Spleen (tissue), 11 donors: ENCODE measurements around the gene PCNX2. TPM values are rescaled to one million over a fixed set of nuclear protein-coding genes. Genes with fewer than 3 reads are reported as not detected.

Experiments used
- DNase-seq: peaks from one replicate; pipeline ENCODE4 v3.0.0-alpha.2; 2020
- H3K27ac ChIP-seq, 8 donors: fragments of 200-600 bp; sonication (generic) in 7 of 8; 1 replicate in 4 of 8; 2 replicates in 4 of 8; pipeline versions ENCODE4 v1.5.0 to v1.8.0; 2016 to 2021; ENCODE audit warnings: inconsistent platforms in 4 of 8, mild to moderate bottlenecking in 4 of 8, moderate library complexity in 1 of 8
- H3K27me3 ChIP-seq, 7 donors: fragments of 200-600 bp; sonication (generic) in 6 of 7; replicated peaks in 1 of 7; 1 replicate in 4 of 7; 2 replicates in 3 of 7; pipeline versions ENCODE4 v1.5.0 to v1.8.0; 2016 to 2021; ENCODE audit warnings: inconsistent platforms in 3 of 7, mild to moderate bottlenecking in 1 of 7
- H3K36me3 ChIP-seq, 6 donors: fragments of 200-600 bp; sonication (generic) in 5 of 6; 1 replicate in 4 of 6; 2 replicates in 2 of 6; pipeline versions ENCODE4 v1.5.0 to v1.8.0; 2016 to 2021; ENCODE audit warnings: inconsistent platforms in 2 of 6
- H3K4me1 ChIP-seq, 6 donors: fragments of 200-600 bp; sonication (generic) in 5 of 6; 1 replicate in 3 of 6; 2 replicates in 3 of 6; pipeline versions ENCODE4 v1.5.0 to v1.8.0; 2016 to 2021; ENCODE audit warnings: inconsistent platforms in 3 of 6
- H3K4me3 ChIP-seq, 8 donors: fragments of 200-600 bp; sonication (generic) in 7 of 8; 1 replicate in 4 of 8; 2 replicates in 4 of 8; pipeline versions ENCODE4 v1.5.0 to v1.8.0; 2016 to 2021; ENCODE audit warnings: inconsistent platforms in 4 of 8, mild to moderate bottlenecking in 4 of 8, moderate library complexity in 2 of 8
- H3K9me3 ChIP-seq, 8 donors: fragments of 200-600 bp; sonication (generic) in 7 of 8; 1 replicate in 4 of 8; 2 replicates in 4 of 8; pipeline versions ENCODE4 v1.5.0 to v1.8.0; 2016 to 2021; ENCODE audit warnings: inconsistent platforms in 4 of 8
- CTCF ChIP-seq, 11 experiments: fragments of 200-600 bp in 7 of 11; fragments of 450-650 bp in 4 of 11; sonication (generic) in 4 of 11; IDR thresholded peaks in 8 of 11; conservative IDR thresholded peaks in 3 of 11; 1 replicate in 7 of 11; 2 replicates in 4 of 11; pipeline versions ENCODE4 v1.4.0 to v1.8.0; 2016 to 2021; ENCODE audit warnings: antibody characterized with exemption in 11 of 11, inconsistent platforms in 4 of 11, mild to moderate bottlenecking in 1 of 11
- POLR2A ChIP-seq, 3 donors: fragments of 450-650 bp; IDR thresholded peaks; one replicate each; pipeline ENCODE4 v1.5.1; 2017; ENCODE audit warnings: antibody characterized with exemption in 3 of 3, mild to moderate bottlenecking in 1 of 3
- POLR2AphosphoS5 ChIP-seq, 3 donors: sonication (generic); formaldehyde crosslinking; IDR thresholded peaks; one replicate each; pipeline ENCODE4 v1.5.1; 2017; ENCODE audit warnings: antibody characterized with exemption in 3 of 3
- WGBS, 5 donors: extraction: QIAGEN DNeasy Blood & Tissue Kit in 3 of 5; methylation state at CpG; one replicate each; pipeline versions ENCODE4 v1.1.5 to v1.1.7; 2013 to 2018; 5-methylcytosine and 5-hydroxymethylcytosine counted together
- intact Hi-C: fragments of 100-400 bp; cut with DNase I; formaldehyde crosslinking; loops from one replicate; pipeline ENCODE4 v1.15.0; 2023; ENCODE audit warnings: low total_unique reads
- polyA plus RNA-seq, 3 donors: library from polyadenylated mRNA; stranded (reverse); fragments of 200-250 nt; gene quantifications; one replicate each; pipeline ENCODE4 v1.2.1, GENCODE V29; 2013
- total RNA-seq, 7 donors: library from RNA; depleted of rRNA in 3 of 7; stranded (reverse); fragments of >200 nt in 3 of 7; fragmentation: NEBNext Ultra II Directional in 4 of 7; extraction: Animal tissue kit (Norgen Biotek cat#: 25700) in 4 of 7; gene quantifications; one replicate each; pipeline versions ENCODE4 v1.1.0 to v1.2.1, GENCODE V29; 2016 to 2021
- donor health status: healthy with polysubstance abuse.
- donor health status: DM: no; HTN: no; CAD: no; lungs with moderate emphysema.
- donor health status: DM: no; HTN: no; CAD: no.
- donor health status: Bipolar disorder and iron deficiency.
- donor health status: healthy.
- donor health status: DM: no; HTN: no; CAD: no.
- donor health status: DM: yes; HTN: yes; CAD: no.

Gene PCNX2
- total and polyA plus RNA-seq, 10 donors: 4.0 to 26.5 (median 15.4) TPM

- intact Hi-C loops: no loop called here
- Histone ChIP-seq H3K27ac (no peak overlapping the region), H3K4me1 (no peaks in the 10 kb centered on the region), H3K9me3 (peaks cover 0 to 16% (median 14%) of the 10 kb centered on the region in 8 donors), H3K36me3 (peaks cover 0 to 82% (median 29%) of the 10 kb centered on the region in 6 donors), H3K4me3 (no peak overlapping the region), H3K27me3 (no peaks in the 10 kb centered on the region)
- WGBS, 5 donors: 95 to 97% (median 96%) methylated on average over 15 of the region's 15 CpGs
- no peak for DNase-seq
- TF ChIP-seq POLR2A (IDR thresholded peaks at IDR 0.05) (no peak), POLR2AphosphoS5 (IDR thresholded peaks at IDR 0.05) (no peak), CTCF (IDR thresholded peaks at IDR 0.05 in 8 of 11, conservative IDR thresholded peaks at IDR 0.05 in 3 of 11) (no peak)
Measured at GRCh38 chr1:232998138-232998537, 297.4 kb downstream of the PCNX2 start.

DNA sequence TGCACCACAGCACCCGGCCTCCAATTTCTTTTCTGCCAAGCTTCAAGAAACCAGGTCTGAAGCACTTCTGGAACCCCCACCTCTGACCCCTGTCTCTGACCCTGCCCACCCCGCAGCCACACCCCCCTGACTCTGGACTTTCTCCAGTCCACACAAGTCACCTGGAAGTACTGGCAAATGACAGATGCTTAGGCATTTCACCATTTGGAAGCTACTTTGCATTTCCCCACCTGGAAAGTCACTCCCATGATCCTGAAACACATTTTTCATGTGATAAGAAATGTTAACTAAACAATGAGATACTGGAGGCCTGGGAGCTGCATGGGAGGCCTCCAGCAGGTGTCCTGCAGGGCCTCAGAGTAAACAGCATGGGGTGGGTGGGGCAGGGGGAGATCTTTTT is 299.4 kb downstream of the PCNX2 start:
- intact Hi-C loops: no loop called here
- peaks cover 0 to 19% (median 15%) of the 10 kb centered on the region in 8 donors for H3K9me3 ChIP-seq
- H3K27me3 ChIP-seq: no peaks in the 10 kb centered on the region
- no peaks in the 10 kb centered on the region for H3K4me1 ChIP-seq
- peaks cover 0 to 96% (median 29%) of the 10 kb centered on the region in 6 donors for H3K36me3 ChIP-seq
- TF ChIP-seq POLR2A (IDR thresholded peaks at IDR 0.05) (no peak), POLR2AphosphoS5 (IDR thresholded peaks at IDR 0.05) (no peak), CTCF (IDR thresholded peaks at IDR 0.05 in 8 of 11, conservative IDR thresholded peaks at IDR 0.05 in 3 of 11) (no peak)
- DNase-seq: no peak
- 89 to 100% (median 95%) methylated on average over 2 of the region's 2 CpGs for WGBS, 5 donors
- no peak overlapping the region for H3K4me3 ChIP-seq
- no peak overlapping the region for H3K27ac ChIP-seq

GRCh38 chr1:232995189-232995588 is 300.3 kb downstream of the PCNX2 start:
- 94 to 100% (median 96%) methylated on average over 2 of the region's 2 CpGs for WGBS, 5 donors
- no peak overlapping the region for H3K4me3 ChIP-seq
- H3K9me3 ChIP-seq: peaks cover 0 to 19% (median 15%) of the 10 kb centered on the region in 8 donors
- H3K36me3 ChIP-seq: peaks cover 0 to 92% (median 26%) of the 10 kb centered on the region in 6 donors
- H3K27me3 ChIP-seq: no peaks in the 10 kb centered on the region
- intact Hi-C loops: no loop called here
- no peak for DNase-seq
- H3K4me1 ChIP-seq: no peaks in the 10 kb centered on the region
- no peak overlapping the region for H3K27ac ChIP-seq
- TF ChIP-seq CTCF (IDR thresholded peaks at IDR 0.05 in 8 of 11, conservative IDR thresholded peaks at IDR 0.05 in 3 of 11): no peak
- TF ChIP-seq POLR2AphosphoS5 (IDR thresholded peaks at IDR 0.05): no peak
- TF ChIP-seq POLR2A (IDR thresholded peaks at IDR 0.05): no peak

DNA sequence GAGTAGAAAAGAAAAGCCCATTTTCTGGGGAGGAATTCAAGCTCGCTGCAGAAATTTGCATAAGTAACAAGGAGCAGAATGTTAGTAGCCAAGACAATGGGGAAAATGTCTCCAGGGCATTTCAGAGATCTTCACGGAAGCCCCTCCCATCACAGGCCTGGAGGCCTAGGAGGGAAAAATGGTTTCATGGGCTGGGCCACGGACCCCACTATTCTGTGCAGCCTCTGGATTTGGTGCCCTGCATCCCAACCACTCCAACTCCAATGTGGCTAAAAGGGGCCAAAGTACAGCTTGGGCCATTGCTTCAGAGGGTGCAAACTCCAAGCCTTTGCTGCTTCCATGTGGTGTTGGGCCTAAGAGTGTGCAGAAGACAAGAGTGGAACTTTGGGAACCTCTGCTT is 302.0 kb downstream of the PCNX2 start:
- no peak overlapping the region for H3K4me3 ChIP-seq
- no peaks in the 10 kb centered on the region for H3K27me3 ChIP-seq
- H3K9me3 ChIP-seq: peaks cover 0 to 19% (median 15%) of the 10 kb centered on the region in 8 donors
- intact Hi-C loops: no loop called here
- 93 to 99% (median 96%) methylated on average over 3 of the region's 3 CpGs for WGBS, 5 donors
- no peaks in the 10 kb centered on the region for H3K4me1 ChIP-seq
- peaks cover 0 to 79% (median 16%) of the 10 kb centered on the region in 6 donors for H3K36me3 ChIP-seq
- no peak overlapping the region for H3K27ac ChIP-seq
- DNase-seq: no peak
- TF ChIP-seq POLR2A (IDR thresholded peaks at IDR 0.05): no peak
- TF ChIP-seq POLR2AphosphoS5 (IDR thresholded peaks at IDR 0.05): no peak
- TF ChIP-seq CTCF (IDR thresholded peaks at IDR 0.05 in 8 of 11, conservative IDR thresholded peaks at IDR 0.05 in 3 of 11): no peak
